ENCODE results near the gene SHROOM3. TPM values are rescaled to one million over a fixed set of nuclear protein-coding genes. Genes with fewer than 3 reads are reported as not detected.
"Not testable (repeated sequence)": the region's sequence is repeated elsewhere in the genome, so short reads cannot be mapped to it uniquely, and the experiment has no call there.

SHROOM3 gene
- total RNA-seq, 2 donors from 2014 or later: 30.6 to 30.9 TPM

DNA sequence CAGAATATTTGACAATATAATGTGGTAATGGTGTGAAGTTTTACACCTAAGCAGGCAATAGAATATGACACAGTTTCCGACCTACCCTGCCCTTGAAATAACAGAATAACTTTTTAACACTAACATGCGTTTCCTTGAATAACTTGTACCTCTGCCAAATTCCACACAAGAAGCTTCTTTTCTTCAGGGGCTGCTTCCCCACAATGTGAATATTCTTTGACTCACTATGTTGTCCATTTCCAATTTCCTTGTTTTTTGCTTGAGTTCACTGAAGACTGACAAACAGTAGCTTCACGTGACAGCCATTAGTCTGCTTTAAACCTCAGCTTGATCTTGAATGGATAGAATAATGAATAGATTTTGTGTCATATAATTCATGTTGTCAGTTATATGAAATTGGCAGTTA lies 14.3 kb downstream of the SHROOM3 start:
- DNase-seq (ENCODE audit: low spot score): no peak
- Histone ChIP-seq H3K4me3 (no peak overlapping the region), H3K36me3 (no peaks in the 10 kb centered on the region), H3K9me3 (no peaks in the 10 kb centered on the region), H3K4me1 (no peaks in the 10 kb centered on the region), H3K27me3 (no peaks in the 10 kb centered on the region), H3K27ac (peak overlapping the region in 1 of 2 donors; percentile 23)
- TF ChIP-seq, protein P1, sequence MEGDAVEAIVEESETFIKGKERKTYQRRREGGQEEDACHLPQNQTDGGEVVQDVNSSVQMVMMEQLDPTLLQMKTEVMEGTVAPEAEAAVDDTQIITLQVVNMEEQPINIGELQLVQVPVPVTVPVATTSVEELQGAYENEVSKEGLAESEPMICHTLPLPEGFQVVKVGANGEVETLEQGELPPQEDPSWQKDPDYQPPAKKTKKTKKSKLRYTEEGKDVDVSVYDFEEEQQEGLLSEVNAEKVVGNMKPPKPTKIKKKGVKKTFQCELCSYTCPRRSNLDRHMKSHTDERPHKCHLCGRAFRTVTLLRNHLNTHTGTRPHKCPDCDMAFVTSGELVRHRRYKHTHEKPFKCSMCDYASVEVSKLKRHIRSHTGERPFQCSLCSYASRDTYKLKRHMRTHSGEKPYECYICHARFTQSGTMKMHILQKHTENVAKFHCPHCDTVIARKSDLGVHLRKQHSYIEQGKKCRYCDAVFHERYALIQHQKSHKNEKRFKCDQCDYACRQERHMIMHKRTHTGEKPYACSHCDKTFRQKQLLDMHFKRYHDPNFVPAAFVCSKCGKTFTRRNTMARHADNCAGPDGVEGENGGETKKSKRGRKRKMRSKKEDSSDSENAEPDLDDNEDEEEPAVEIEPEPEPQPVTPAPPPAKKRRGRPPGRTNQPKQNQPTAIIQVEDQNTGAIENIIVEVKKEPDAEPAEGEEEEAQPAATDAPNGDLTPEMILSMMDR (IDR thresholded peaks at IDR 0.05): no peak

DNA sequence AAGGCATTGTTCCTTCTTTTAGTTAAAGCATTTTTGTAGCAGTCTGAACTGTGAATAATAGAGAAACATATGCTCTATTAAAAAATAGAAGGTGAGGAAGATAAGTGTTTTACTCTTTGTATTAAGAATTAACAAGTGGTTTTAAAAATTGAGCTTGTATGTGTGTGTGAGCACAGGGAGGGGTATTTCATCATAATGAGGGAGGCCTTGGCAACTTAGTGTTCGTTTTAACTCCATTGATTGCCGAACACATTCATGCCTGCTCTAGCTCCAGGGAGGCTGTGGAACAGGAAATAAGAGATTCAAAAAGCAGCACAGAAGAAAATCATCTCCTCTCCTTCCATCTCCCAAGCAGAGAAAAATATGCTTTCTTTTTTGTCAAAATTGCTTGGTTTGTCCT lies 14.8 kb downstream of the SHROOM3 start:
- Histone ChIP-seq H3K36me3 (no peaks in the 10 kb centered on the region), H3K9me3 (no peaks in the 10 kb centered on the region), H3K27me3 (no peaks in the 10 kb centered on the region), H3K4me1 (no peaks in the 10 kb centered on the region), H3K27ac (peak overlapping the region in 1 of 2 donors; percentile 23), H3K4me3 (no peak overlapping the region)
- no peak for DNase-seq (ENCODE audit: low spot score)
- TF ChIP-seq, protein P1 (IDR thresholded peaks at IDR 0.05): no peak

DNA sequence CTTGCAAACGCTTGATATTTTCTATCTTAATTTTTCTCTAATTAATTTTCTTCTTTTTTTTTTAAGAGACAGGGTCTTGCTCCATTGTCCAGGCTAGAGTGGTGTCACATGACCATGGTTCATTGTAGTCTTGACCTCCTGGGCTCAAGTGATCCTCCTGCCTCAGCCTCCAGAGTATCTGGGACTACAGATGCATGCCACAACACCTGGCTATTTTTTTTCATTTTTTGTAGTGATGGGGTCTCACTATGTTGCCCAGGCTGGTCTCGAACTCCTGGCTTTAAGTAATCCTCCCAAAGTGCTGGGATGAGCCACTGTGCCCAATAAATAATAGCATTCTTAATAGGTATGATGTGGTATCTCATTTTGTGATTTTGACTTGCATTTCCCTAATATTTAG lies 18.2 kb downstream of the SHROOM3 start:
- Histone ChIP-seq H3K4me3 (no peak overlapping the region), H3K27me3 (no peaks in the 10 kb centered on the region), H3K36me3 (no peaks in the 10 kb centered on the region), H3K27ac (no peak overlapping the region), H3K4me1 (no peaks in the 10 kb centered on the region), H3K9me3 (no peaks in the 10 kb centered on the region)
- TF ChIP-seq, protein P1 (IDR thresholded peaks at IDR 0.05): no peak
- no peak for DNase-seq (ENCODE audit: low spot score)

DNA sequence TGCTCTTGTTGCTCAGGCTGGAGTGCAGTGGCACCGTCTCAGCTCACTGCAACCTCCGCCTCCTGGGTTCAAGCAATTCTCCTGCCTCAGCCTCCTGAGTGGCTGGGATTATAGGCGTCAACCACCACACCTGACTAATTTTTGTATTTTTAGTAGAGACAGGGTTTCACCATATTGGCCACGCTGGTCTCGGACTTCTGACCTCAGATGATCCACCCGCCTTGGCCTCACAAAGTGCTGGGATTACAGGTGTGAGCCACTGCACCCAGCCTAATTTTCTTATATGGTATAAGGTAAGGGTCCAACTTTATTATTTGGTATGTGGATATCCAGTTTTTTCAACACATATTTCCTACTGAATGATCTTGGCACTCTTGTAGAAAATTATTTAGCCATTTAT lies 19.0 kb downstream of the SHROOM3 start:
- not testable (repeated sequence) for H3K36me3 ChIP-seq; H3K27ac ChIP-seq; H3K27me3 ChIP-seq; DNase-seq (ENCODE audit: low spot score); H3K9me3 ChIP-seq; H3K4me3 ChIP-seq; H3K4me1 ChIP-seq

DNA sequence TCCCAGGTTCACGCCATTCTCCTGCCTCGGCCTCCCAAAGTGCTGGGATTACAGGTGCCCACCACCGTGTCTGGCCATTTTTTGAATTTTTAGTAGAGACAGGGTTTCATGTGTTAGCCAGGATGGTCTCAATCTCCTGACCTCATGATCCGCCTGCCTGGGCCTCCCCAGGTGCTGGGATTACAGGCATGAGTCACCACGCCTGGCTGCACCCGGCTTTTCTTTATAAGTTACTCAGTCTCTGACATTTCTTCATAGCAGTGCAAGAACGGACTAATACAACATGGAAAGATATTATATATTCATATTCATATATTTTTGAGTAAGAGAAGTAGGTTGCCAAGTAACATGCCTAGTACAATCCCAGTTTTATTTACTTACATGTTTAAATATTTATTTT lies 22.9 kb downstream of the SHROOM3 start:
- H3K9me3 ChIP-seq: no peaks in the 10 kb centered on the region
- DNase-seq (ENCODE audit: low spot score): no peak
- no peaks in the 10 kb centered on the region for H3K4me1 ChIP-seq
- TF ChIP-seq, protein P1 (IDR thresholded peaks at IDR 0.05): no peak
- no peaks in the 10 kb centered on the region for H3K36me3 ChIP-seq
- H3K27me3 ChIP-seq: no peaks in the 10 kb centered on the region
- H3K27ac ChIP-seq: no peak overlapping the region
- H3K4me3 ChIP-seq: no peak overlapping the region

DNA sequence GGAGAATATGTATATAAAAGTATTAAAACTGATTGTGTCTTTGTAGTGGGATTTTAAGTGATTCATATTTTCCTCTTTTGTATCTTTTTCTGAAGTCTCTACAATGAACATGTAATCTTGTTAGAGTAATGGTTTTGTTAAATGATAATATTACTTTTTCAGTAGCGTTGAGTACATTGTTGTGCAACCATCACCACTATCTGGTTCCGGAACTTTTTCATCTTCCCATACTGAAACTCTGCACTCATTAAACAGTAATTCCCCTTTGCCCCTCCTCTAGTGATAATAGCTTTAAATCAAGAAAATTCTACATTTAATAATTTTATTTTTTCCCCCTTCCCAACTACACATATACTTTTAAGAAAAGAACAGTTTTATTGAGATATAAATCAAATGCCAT lies 23.3 kb downstream of the SHROOM3 start:
- TF ChIP-seq, protein P1 (IDR thresholded peaks at IDR 0.05): no peak
- no peaks in the 10 kb centered on the region for H3K4me1 ChIP-seq
- no peaks in the 10 kb centered on the region for H3K36me3 ChIP-seq
- H3K27ac ChIP-seq: no peak overlapping the region
- no peaks in the 10 kb centered on the region for H3K27me3 ChIP-seq
- DNase-seq (ENCODE audit: low spot score): no peak
- H3K4me3 ChIP-seq: no peak overlapping the region
- H3K9me3 ChIP-seq: no peaks in the 10 kb centered on the region
